ENCODE results near the gene PMFBP1. TPM values are rescaled to one million over a fixed set of nuclear protein-coding genes. Genes with fewer than 3 reads are reported as not detected.

PMFBP1 gene
- total RNA-seq, 1 experiment from 2014 or later: 1.4 TPM

DNA sequence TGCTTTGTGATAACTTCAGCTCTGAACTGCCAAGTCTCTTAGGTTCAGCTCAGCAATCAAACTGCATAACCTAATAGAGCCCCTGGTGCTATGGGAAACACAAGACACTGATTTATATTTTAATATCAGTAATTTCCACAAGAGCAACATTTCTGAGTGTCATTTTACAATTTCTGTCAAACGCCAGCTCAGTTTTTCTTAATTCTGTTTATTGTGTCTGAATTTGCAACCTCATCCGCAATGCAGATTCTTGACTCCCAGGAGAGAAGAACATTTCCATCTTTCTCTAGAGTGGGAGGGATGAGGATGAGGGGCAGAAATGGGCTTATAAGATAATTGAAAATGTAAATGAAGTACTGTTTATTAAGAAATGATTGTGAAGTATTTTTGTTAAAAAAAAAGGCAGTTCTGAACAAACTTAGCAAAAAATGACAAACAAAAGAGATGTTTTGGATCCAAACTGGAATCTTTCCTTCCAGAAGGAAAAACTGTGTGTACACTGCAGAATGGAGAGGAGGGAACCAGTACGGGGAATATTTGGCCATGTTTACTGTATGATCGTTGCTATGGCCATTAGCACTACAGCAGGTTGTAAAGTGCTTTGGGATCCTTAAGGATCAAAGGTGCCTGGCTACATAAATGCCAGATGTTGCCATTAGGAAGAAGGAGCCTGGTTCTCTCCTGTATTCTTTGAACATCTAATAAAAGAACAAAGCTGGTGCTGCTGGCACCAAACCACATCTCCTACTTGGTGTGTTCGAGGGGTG lies 7.4 kb upstream of the PMFBP1 start:
- ChIA-PET CTCF (interaction anchor here (1.0 kb wide), 1 partner anchor 8 kb away, joined by 3 read pairs; no protein-coding TSS in a partner anchor), POLR2A (no interaction called here)
- no peaks in the 10 kb centered on the region for H3K4me1 Mint-ChIP-seq (ENCODE audit: insufficient read depth, unreplicated experiment)
- H3K4me3 Mint-ChIP-seq (ENCODE audit: unreplicated experiment): no peak overlapping the region
- H3K27me3 Mint-ChIP-seq (ENCODE audit: insufficient read depth, unreplicated experiment): peaks cover 12% of the 10 kb centered on the region
- H3K27ac Mint-ChIP-seq (ENCODE audit: low read depth, unreplicated experiment): no peak overlapping the region
- no peak for DNase-seq (ENCODE audit: unreplicated experiment)
- BruUV-seq (replicated peaks): no TSS peak
- no peaks in the 10 kb centered on the region for H3K9me3 Mint-ChIP-seq (ENCODE audit: unreplicated experiment)
- TF ChIP-seq, protein P1, sequence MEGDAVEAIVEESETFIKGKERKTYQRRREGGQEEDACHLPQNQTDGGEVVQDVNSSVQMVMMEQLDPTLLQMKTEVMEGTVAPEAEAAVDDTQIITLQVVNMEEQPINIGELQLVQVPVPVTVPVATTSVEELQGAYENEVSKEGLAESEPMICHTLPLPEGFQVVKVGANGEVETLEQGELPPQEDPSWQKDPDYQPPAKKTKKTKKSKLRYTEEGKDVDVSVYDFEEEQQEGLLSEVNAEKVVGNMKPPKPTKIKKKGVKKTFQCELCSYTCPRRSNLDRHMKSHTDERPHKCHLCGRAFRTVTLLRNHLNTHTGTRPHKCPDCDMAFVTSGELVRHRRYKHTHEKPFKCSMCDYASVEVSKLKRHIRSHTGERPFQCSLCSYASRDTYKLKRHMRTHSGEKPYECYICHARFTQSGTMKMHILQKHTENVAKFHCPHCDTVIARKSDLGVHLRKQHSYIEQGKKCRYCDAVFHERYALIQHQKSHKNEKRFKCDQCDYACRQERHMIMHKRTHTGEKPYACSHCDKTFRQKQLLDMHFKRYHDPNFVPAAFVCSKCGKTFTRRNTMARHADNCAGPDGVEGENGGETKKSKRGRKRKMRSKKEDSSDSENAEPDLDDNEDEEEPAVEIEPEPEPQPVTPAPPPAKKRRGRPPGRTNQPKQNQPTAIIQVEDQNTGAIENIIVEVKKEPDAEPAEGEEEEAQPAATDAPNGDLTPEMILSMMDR (IDR thresholded peaks at IDR 0.05; ENCODE audit: unreplicated experiment): no peak
- no peaks in the 10 kb centered on the region for H3K36me3 Mint-ChIP-seq (ENCODE audit: insufficient read depth, unreplicated experiment)
- intact Hi-C loops (cut with micrococcal nuclease): no loop called here

DNA sequence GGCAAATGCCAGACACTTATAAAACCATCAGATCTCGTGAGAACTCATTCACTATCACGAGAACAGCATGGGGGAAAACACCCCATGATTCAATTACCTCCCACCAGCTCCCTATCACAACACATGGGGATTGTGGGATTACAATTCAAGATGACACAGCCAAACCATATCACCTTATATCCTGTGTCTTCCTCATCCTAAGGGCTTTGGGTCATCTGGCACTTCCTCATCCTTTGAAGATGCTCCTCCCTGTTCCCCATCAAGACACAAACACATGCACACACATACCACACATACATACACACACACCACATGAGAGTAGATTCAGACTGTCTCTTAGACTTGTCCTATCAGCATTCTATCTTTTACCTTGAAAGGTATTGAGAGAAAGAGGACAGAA lies 2.8 kb upstream of the PMFBP1 start:
- Mint-ChIP-seq H3K36me3 (ENCODE audit: insufficient read depth, unreplicated experiment) (no peaks in the 10 kb centered on the region), H3K4me3 (ENCODE audit: unreplicated experiment) (no peak overlapping the region), H3K27me3 (ENCODE audit: insufficient read depth, unreplicated experiment) (peaks cover 12% of the 10 kb centered on the region), H3K27ac (ENCODE audit: low read depth, unreplicated experiment) (no peak overlapping the region), H3K4me1 (ENCODE audit: insufficient read depth, unreplicated experiment) (no peaks in the 10 kb centered on the region), H3K9me3 (ENCODE audit: unreplicated experiment) (peaks cover 7% of the 10 kb centered on the region)
- no peak for DNase-seq (ENCODE audit: unreplicated experiment)
- ChIA-PET CTCF (no interaction called here), POLR2A (no interaction called here)
- intact Hi-C loops (cut with micrococcal nuclease): no loop called here
- TF ChIP-seq, protein P1 (IDR thresholded peaks at IDR 0.05; ENCODE audit: unreplicated experiment): no peak
- no TSS peak for BruUV-seq (replicated peaks)

DNA sequence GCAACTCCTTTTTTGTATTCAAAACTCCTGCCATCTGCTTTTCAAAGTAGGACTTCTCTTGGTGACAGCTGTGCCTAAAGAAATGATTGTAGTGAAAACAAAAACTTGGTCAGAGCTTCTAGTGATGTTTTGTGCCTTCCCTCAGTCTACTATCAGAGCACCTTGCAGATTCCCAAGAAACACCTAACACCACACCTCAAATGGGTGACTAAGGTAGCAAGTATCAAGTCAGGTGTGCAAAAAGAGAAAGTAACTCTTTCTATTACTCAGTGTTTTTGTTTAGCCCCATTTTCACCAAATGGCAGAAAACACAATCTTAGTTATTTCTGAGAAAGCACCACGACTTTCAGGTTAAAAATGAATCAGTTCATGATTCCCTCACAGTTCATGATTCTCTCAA lies 2.0 kb upstream of the PMFBP1 start:
- H3K36me3 Mint-ChIP-seq (ENCODE audit: insufficient read depth, unreplicated experiment): no peaks in the 10 kb centered on the region
- intact Hi-C loops (cut with micrococcal nuclease): no loop called here
- peaks cover 7% of the 10 kb centered on the region for H3K9me3 Mint-ChIP-seq (ENCODE audit: unreplicated experiment)
- no peaks in the 10 kb centered on the region for H3K4me1 Mint-ChIP-seq (ENCODE audit: insufficient read depth, unreplicated experiment)
- H3K27ac Mint-ChIP-seq (ENCODE audit: low read depth, unreplicated experiment): no peak overlapping the region
- POLR2A ChIA-PET: no interaction called here
- no TSS peak for BruUV-seq (replicated peaks)
- H3K27me3 Mint-ChIP-seq (ENCODE audit: insufficient read depth, unreplicated experiment): peaks cover 12% of the 10 kb centered on the region
- CTCF ChIA-PET: interaction anchor here (0.7 to 0.9 kb wide), 3 partner anchors 41 to 283 kb away, joined by 3 to 4 read pairs (median 4); no protein-coding TSS in a partner anchor
- no peak for DNase-seq (ENCODE audit: unreplicated experiment)
- TF ChIP-seq, protein P1 (IDR thresholded peaks at IDR 0.05; ENCODE audit: unreplicated experiment): no peak
- H3K4me3 Mint-ChIP-seq (ENCODE audit: unreplicated experiment): no peak overlapping the region

DNA sequence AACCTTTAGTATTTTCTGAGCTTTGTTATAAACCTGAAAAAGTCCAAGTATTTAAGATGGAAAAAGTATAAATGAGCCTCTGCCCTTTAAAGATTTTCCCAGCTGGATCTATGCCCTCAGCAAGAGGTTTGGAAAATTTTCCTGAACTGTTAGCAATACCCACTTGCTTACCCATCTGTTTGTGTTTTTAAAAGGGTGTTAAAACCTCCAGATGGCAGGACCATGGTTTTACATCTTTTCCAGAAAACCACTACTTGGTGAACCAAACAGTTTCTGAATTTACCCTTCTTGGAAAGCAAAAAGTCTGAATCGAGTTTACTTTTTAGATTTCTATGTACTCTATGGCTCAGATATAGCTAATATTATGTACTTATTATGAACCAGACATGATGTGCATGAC lies 719 bp downstream of the PMFBP1 start:
- Mint-ChIP-seq H3K9me3 (ENCODE audit: unreplicated experiment) (peaks cover 7% of the 10 kb centered on the region), H3K27ac (ENCODE audit: low read depth, unreplicated experiment) (no peak overlapping the region), H3K36me3 (ENCODE audit: insufficient read depth, unreplicated experiment) (no peaks in the 10 kb centered on the region), H3K27me3 (ENCODE audit: insufficient read depth, unreplicated experiment) (no peaks in the 10 kb centered on the region), H3K4me1 (ENCODE audit: insufficient read depth, unreplicated experiment) (no peaks in the 10 kb centered on the region), H3K4me3 (ENCODE audit: unreplicated experiment) (no peak overlapping the region)
- ChIA-PET CTCF (interaction anchor here (1.0 kb wide), 2 partner anchors 8 to 11 kb away, joined by 3 to 4 read pairs; no protein-coding TSS in a partner anchor), POLR2A (no interaction called here)
- TF ChIP-seq, protein P1 (IDR thresholded peaks at IDR 0.05; ENCODE audit: unreplicated experiment): no peak
- no TSS peak for BruUV-seq (replicated peaks)
- intact Hi-C loops (cut with micrococcal nuclease): no loop called here
- DNase-seq (ENCODE audit: unreplicated experiment): no peak

Data from MCF 10A (cell line).